ENCODE measurements around the gene SULT6B1. TPM values are rescaled to one million over a fixed set of nuclear protein-coding genes. Genes with fewer than 3 reads are reported as not detected.

The SULT6B1 gene
- total and polyA plus RNA-seq, 2 donors (not counting 3 experiments of a cell fraction or from before 2014, with no cell fraction given), result not detected

DNA sequence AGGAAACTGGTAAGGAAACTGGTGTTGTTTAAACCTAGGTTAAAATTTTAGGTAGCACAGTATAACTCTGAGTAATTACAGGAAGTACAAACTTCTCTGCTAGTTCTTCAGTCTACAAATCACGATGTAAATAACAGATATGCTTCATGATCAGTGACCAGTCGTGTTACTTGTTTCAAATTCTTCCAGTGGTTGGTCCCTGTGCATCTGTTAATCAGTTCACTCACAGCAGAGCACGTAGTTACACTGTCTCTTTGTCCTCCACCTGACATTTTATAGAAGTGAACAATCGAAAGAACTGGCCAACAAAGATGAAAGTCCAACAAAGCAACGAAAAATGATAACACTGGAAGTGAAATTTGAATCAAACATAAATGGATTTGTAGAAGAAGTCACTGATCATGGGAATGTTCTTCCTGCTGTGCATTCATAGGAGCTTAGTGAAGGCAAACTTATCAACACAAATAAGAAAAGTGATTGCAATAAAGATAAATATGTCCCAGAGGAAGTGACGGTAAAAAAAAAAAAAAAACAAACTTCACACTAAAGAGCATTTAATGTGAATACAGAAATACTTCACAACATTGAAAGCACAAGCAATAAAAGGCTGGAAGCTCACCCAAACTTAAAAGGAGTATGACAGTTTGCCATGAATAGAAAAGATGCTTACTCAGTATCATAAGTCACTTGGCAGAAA lies 38.7 kb downstream of the SULT6B1 start:
- no peaks in the 10 kb centered on the region for H3K27me3 ChIP-seq (ENCODE audit: control insufficient read depth in 2 of 2, insufficient read depth in 2 of 2, low read length in 2 of 2)
- BruUV-seq (replicated peaks), result no TSS peak
- peaks cover 27% of the 10 kb centered on the region for H3K4me1 ChIP-seq (ENCODE audit: control insufficient read depth, extremely low read depth, insufficient read depth, low read length)
- H2AFZ ChIP-seq (ENCODE audit: low read depth, low read length), result peak overlapping the region; percentile 10
- H3K9me3 ChIP-seq (replicated peaks; ENCODE audit: control insufficient read depth, insufficient read depth, low read length), result no peaks in the 10 kb centered on the region
- dilution Hi-C loops (cut with MboI; ENCODE audit: extremely low pct_ligation_motif_present, low sequenced_read_pairs) (no loop called here), intact Hi-C loops (cut with micrococcal nuclease) (no loop called here)
- peak overlapping the region in 1 of 3 experiments; percentile 28 for H3K4me3 ChIP-seq (replicated peaks in 1 of 3; ENCODE audit: insufficient read depth in 1 of 3, low read depth in 1 of 3, low read length in 3 of 3)
- peak overlapping the region; percentile 23 for H3K27ac ChIP-seq (ENCODE audit: insufficient read depth, low read depth, low read length)
- peak overlapping the region; percentile 39 for H3K9ac ChIP-seq (replicated peaks; ENCODE audit: extremely low read depth, insufficient read depth, low read length)
- H3K79me2 ChIP-seq (ENCODE audit: control insufficient read depth, insufficient read depth, low read length), result peaks cover 35% of the 10 kb centered on the region
- peak overlapping the region; percentile 67 for H3K4me2 ChIP-seq (ENCODE audit: insufficient read depth, low read length)
- H3K9me1 ChIP-seq (replicated peaks; ENCODE audit: control insufficient read depth, extremely low read depth, insufficient read depth, low read length), result no peaks in the 10 kb centered on the region
- POLR2A ChIA-PET, result interaction anchor here (0.6 kb wide), 1 partner anchor 81 kb away, joined by 4 read pairs; no protein-coding TSS in a partner anchor
- H3K36me3 ChIP-seq (ENCODE audit: control insufficient read depth in 2 of 2, extremely low read depth in 1 of 2, insufficient read depth in 2 of 2, low read length in 2 of 2), result peaks cover 8 to 10% of the 10 kb centered on the region in 2 experiments
- DNase-seq (ENCODE audit: low read depth, low spot score), result peak; percentile 75
- H4K20me1 ChIP-seq (replicated peaks; ENCODE audit: control insufficient read depth, extremely low read depth, insufficient read depth, low read length), result no peaks in the 10 kb centered on the region
- no peak for TF ChIP-seq MYC (IDR thresholded peaks at IDR 0.05; ENCODE audit: low read depth, low read length)
- TF ChIP-seq POLR2AphosphoS5 (IDR thresholded peaks at IDR 0.05; ENCODE audit: insufficient read depth, low read depth, low read length), result no peak
- TF ChIP-seq EZH2 (IDR thresholded peaks at IDR 0.05; ENCODE audit: borderline replicate concordance, low read depth, low read length, severe bottlenecking), result no peak
- TF ChIP-seq, protein P1, sequence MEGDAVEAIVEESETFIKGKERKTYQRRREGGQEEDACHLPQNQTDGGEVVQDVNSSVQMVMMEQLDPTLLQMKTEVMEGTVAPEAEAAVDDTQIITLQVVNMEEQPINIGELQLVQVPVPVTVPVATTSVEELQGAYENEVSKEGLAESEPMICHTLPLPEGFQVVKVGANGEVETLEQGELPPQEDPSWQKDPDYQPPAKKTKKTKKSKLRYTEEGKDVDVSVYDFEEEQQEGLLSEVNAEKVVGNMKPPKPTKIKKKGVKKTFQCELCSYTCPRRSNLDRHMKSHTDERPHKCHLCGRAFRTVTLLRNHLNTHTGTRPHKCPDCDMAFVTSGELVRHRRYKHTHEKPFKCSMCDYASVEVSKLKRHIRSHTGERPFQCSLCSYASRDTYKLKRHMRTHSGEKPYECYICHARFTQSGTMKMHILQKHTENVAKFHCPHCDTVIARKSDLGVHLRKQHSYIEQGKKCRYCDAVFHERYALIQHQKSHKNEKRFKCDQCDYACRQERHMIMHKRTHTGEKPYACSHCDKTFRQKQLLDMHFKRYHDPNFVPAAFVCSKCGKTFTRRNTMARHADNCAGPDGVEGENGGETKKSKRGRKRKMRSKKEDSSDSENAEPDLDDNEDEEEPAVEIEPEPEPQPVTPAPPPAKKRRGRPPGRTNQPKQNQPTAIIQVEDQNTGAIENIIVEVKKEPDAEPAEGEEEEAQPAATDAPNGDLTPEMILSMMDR (IDR thresholded peaks at IDR 0.05; ENCODE audit: extremely low read depth in 1 of 2, insufficient read depth in 1 of 2, low read depth in 1 of 2, low read length in 2 of 2), result no peak
- TF ChIP-seq MAX (IDR thresholded peaks at IDR 0.05; ENCODE audit: insufficient read depth, insufficient read length), result no peak
- TF ChIP-seq POLR2A (IDR thresholded peaks at IDR 0.05; ENCODE audit: low read depth, low read length), result no peak
- TF ChIP-seq GATA2 (IDR thresholded peaks at IDR 0.05; ENCODE audit: insufficient read depth, insufficient read length, low read depth, low read length), result peak; percentile 51
- FAIRE-seq, result peak; percentile 86
- CTCF ChIA-PET, result interaction anchor here (0.7 kb wide), 1 partner anchor 77 kb away, joined by 3 read pairs; no protein-coding TSS in a partner anchor
